HG02759 (cell line): Measurements from ENCODE around the gene S100A7.
"Not testable (repeated sequence)": the region's sequence is repeated elsewhere in the genome, so short reads cannot be mapped to it uniquely, and the experiment has no call there.

ENCODE experiments used
- ATAC-seq: cut with Tn5 transposase; IDR thresholded peaks from one replicate; pipeline ENCODE4 v1.9.1; 2021; ENCODE audit warnings: mild to moderate bottlenecking, moderate library complexity; ENCODE audit not compliant: unreplicated experiment

S100A7 gene

DNA sequence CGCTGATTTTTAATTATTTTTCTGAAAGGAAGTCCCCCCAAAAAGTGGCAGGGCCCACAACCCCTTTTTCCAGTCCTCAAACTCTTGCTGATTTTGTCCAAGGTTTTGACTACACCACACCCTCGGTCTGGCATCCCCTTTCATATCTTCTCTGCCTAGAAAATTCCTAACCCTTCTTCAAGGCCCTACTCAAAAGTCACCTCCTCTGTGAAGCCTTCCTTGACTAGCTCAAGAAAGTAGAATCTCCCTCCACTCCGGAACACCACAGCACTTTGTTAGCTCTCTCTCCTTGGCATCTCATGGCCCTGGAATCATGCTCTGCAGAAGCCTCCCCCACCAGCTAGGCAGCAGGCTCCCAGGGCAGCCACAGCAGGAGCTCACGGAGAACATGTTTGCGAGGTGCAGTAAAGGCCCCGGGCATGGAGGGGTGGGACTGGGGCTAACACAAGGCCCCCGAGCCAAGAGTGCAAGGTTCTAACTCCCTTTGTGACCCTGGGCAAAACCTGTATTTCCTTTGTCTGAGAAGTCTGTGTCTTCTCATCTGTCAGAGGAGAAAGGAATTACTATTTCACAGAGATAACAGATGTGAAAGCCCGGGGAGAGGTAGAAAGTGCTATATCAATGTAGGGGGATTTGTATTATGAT is 17.7 kb upstream of the S100A7 start:
- no peak for ATAC-seq

GRCh38 chr1:153476491-153477093 is 16.1 kb upstream of the S100A7 start:
- ATAC-seq, result no peak

GRCh38 chr1:153475282-153475681 is 14.8 kb upstream of the S100A7 start:
- ATAC-seq, result no peak

- ATAC-seq, result no peak
Measured at GRCh38 chr1:153474347-153474746, 13.9 kb upstream of the S100A7 start.

GRCh38 chr1:153470707-153471106 is 10.3 kb upstream of the S100A7 start:
- ATAC-seq, result no peak

DNA sequence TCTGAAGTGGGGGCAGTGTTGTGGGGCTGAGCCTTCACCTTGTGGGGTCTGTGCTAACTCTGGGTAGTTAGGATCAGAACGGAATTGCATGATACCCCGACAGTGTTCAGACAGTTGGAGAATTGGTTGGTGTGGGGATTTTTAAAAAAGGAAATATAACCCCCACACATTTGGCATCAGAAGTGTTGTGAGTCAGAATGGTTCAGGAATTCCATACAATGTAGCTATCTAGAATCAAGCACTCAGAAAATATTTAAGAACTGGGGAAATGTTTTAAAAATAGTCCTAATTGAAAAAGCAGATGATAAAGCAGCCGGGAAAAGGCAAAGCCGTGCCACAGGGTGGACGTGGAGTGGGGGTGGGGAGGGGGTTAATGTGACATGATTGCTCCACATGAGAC is 6.5 kb upstream of the S100A7 start:
- no peak for ATAC-seq

DNA sequence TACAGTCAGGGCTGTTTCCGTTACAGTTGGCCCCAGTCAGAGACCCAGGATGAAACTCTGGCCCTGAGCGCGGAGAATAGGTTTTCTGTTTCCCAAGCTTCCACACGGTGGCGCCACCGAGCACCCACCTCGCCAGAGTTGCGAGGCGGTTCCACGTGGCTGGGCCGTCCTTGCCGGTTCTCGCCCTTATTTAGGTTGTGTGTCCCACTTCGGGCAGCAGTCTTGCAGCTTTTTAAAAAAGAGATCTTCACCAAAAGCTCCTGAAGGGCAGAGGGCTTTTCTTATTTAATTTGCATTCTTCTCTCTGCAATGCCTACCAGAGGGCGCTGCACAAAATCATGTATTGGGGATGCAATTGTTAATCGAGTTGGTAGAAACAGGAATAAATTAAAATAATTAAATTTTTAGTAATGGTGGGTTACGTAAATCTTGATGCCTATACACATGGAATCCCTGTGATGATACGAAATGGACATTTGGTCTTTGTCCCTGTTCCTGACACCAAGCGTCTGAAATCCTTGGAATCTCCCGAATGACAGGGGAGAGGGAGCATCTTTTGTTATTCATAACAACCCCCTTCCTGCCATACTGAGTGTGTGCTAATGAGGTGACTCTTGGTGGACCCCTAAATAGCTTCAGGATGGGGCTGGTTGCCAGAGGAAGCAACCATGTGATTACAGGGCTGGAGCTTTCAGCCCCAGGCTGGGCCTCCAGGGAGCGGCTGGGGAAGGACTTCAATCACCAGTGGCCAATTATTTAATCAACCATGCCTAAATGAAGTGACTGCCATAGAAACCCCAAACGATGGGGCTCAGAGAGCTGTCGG is 5.6 kb upstream of the S100A7 start:
- ATAC-seq, result no peak

- ATAC-seq, result not testable (repeated sequence)
Measured at GRCh38 chr1:153462741-153463140, 2.3 kb upstream of the S100A7 start.

DNA sequence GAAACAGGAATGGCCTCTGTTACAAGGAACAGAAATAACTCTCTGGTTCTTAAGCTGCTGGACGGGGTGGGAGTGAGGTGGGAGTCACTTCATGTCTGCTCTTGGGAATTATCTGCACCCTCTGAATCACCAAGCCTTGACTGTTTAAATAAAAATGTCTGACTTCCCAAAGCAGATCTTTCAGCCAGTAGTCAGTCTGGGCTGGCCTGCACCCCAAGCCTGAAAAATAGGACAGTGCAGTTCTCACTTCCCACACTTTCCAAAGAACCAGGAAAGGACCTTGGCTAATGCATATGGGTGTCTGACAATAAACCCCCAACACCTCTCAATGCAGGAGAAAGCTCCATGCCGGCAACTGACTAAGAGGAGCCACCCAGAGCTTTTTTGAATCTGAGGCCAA is 796 bp downstream of the S100A7 start:
- no peak for ATAC-seq

GRCh38 chr1:153456396-153456795 is 4.1 kb downstream of the S100A7 start:
- no peak for ATAC-seq

DNA sequence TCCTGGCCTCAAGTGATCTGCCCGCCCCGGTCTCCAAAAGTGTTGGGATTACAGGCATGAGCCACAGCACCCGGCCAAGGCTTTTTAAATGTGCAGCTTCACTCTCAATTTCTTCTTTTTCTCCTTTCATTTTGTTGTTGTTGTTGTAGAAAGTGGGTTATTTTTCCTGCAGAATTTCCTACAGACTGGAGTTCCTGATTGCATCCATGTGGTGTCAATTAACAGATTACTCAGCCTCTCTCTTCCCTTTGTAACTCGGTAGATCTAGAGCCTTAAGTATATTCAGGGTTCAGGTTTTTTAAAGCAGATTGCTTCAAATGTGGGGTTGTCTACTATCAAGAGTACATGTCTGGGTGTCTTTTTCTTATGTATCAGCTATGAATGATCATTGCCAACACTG is 11.6 kb downstream of the S100A7 start:
- not testable (repeated sequence) for ATAC-seq

GRCh38 chr1:153447498-153448170 is 12.8 kb downstream of the S100A7 start:
- ATAC-seq, result no peak

GRCh38 chr1:153444078-153444477 is 16.4 kb downstream of the S100A7 start:
- ATAC-seq, result no peak

- no peak for ATAC-seq
Measured at GRCh38 chr1:153443486-153443885, 17.0 kb downstream of the S100A7 start.

- ATAC-seq, result no peak
Measured at GRCh38 chr1:153441238-153441755, 19.2 kb downstream of the S100A7 start.

DNA sequence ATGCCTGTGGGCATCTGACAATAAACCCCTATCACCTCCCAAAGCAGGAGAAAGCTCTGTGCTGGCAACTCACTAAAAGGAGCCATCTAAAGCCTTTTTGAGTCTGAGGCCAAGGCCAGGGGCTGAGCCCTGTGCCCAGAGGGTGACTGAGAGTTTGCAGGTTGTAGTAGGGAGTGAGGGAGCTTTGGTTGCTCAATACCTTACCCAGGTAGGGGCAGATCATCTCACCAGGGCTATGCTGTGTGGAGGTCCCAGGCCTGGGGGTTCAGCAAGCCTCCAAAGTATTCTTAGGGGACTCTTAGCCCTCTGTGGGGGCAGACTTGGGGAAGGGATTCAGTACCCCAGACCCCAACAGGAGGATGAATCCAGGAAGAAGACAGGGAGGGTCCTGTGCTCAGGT is 21.2 kb downstream of the S100A7 start:
- ATAC-seq, result no peak

GRCh38 chr1:153438599-153438998 is 21.9 kb downstream of the S100A7 start:
- ATAC-seq, result no peak

DNA sequence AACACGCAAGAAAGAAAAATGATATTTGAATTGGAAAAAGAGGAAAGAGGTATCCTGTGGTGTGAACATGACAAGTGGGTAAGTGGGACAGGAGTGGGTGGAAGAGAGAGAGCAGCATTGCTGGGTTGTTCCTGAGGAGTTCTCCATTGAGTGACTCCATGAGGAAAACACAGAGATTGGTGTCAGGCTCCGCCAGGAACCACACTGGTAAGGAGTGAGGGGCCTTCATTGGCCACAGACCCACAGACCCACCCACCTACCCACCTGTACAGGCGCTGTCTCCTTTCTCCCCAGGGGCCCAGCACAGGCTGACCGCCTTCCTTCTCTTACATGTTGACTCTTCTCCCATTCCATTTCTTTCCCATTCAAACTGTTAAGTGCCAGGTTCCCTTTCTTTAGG is 23.2 kb downstream of the S100A7 start:
- no peak for ATAC-seq

GRCh38 chr1:153434746-153435455 is 25.6 kb downstream of the S100A7 start:
- ATAC-seq, result no peak

- ATAC-seq, result no peak
Measured at GRCh38 chr1:153432874-153433681, 27.4 kb downstream of the S100A7 start.
